ENCODE data around the gene CLPTM1L.
"Not testable (repeated sequence)": the region's sequence is repeated elsewhere in the genome, so short reads cannot be mapped to it uniquely, and the experiment has no call there.

DNA sequence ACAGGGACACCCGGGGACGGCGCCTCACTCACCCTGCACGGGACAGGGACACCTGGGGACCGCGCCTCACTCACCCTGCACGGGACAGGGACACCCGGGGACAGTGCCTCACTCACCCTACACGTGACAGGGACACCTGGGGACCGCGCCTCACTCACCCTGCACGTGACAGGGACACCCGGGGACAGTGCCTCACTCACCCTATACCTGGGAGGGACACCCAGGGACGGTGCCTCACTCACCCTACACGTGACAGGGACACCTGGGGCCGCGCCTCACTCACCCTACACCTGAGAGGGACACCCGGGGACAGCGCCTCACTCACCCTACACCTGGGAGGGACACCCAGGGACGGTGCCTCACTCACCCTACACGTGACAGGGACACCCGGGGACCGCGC lies 53.9 kb downstream of the CLPTM1L start:
- TF ChIP-seq, protein P1, sequence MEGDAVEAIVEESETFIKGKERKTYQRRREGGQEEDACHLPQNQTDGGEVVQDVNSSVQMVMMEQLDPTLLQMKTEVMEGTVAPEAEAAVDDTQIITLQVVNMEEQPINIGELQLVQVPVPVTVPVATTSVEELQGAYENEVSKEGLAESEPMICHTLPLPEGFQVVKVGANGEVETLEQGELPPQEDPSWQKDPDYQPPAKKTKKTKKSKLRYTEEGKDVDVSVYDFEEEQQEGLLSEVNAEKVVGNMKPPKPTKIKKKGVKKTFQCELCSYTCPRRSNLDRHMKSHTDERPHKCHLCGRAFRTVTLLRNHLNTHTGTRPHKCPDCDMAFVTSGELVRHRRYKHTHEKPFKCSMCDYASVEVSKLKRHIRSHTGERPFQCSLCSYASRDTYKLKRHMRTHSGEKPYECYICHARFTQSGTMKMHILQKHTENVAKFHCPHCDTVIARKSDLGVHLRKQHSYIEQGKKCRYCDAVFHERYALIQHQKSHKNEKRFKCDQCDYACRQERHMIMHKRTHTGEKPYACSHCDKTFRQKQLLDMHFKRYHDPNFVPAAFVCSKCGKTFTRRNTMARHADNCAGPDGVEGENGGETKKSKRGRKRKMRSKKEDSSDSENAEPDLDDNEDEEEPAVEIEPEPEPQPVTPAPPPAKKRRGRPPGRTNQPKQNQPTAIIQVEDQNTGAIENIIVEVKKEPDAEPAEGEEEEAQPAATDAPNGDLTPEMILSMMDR (conservative IDR thresholded peaks at IDR 0.05; ENCODE audit: low read depth, low read length), result not testable (repeated sequence)
- TF ChIP-seq EZH2 (IDR thresholded peaks at IDR 0.05; ENCODE audit: borderline replicate concordance, low read depth, low read length, poor library complexity, severe bottlenecking), result not testable (repeated sequence)

Measured in A673 (cell line).